8988T (cell line): ENCODE results near the gene PCDHGA6.
"Not testable (repeated sequence)": the region's sequence is repeated elsewhere in the genome, so short reads cannot be mapped to it uniquely, and the experiment has no call there.

Experiments
- DNase-seq: peaks from one replicate; pipeline ENCODE4 v3.0.0; 2011

The PCDHGA6 gene

DNA sequence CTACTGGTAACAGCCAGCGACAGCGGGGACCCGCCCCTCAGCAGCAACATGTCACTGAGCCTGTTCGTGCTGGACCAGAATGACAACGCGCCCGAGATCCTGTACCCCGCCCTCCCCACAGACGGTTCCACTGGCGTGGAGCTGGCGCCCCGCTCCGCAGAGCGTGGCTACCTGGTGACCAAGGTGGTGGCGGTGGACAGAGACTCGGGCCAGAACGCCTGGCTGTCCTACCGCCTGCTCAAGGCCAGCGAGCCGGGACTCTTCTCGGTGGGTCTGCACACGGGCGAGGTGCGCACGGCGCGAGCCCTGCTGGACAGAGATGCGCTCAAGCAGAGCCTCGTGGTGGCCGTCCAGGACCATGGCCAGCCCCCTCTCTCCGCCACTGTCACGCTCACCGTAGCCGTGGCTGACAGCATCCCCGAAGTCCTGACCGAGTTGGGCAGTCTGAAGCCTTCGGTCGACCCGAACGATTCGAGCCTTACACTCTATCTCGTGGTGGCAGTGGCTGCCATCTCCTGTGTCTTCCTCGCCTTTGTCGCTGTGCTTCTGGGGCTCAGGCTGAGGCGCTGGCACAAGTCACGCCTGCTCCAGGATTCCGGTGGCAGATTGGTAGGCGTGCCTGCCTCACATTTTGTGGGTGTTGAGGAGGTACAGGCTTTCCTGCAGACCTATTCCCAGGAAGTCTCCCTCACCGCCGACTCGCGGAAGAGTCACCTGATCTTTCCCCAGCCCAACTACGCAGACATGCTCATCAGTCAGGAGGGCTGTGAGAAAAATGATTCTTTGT, 20.9 kb downstream of the PCDHGA6 start:
- DNase-seq, result not testable (repeated sequence)

DNA sequence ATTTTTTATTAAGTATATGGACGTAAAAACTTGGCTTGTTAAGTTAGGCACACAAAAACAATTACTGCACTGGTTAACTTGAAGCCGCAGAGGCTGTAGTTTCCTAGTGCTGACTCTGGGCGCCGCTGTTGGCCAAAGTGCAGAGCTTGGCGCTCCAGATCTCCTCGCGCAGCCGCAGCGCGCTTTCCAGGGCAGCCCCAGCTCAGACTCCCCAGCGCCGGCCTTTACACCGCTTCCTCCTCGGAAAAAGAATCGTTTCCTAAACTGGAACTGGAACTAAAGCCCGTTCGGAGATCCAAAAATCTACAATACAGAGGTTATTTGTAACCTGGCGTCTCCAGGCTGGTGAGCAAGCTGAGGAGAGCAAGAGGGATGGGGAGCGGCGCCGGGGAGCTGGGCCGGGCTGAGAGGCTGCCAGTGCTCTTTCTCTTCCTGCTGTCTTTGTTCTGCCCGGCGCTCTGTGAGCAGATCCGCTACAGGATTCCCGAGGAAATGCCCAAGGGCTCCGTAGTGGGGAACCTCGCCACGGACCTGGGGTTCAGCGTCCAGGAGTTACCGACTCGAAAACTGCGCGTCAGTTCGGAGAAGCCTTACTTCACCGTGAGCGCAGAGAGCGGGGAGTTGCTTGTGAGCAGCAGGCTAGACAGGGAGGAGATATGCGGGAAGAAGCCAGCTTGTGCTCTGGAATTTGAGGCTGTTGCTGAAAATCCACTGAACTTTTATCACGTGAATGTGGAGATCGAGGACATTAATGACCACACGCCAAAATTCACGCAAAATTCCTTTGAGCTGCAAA, 24.3 kb downstream of the PCDHGA6 start, which contains the start of gene PCDHGB5:
TSS of gene PCDHGB5 (plus strand) at position 192 of the 796 bp plus-strand sequence. CDS start at position 373, 181 bp downstream.
- DNase-seq, result not testable (repeated sequence)

DNA sequence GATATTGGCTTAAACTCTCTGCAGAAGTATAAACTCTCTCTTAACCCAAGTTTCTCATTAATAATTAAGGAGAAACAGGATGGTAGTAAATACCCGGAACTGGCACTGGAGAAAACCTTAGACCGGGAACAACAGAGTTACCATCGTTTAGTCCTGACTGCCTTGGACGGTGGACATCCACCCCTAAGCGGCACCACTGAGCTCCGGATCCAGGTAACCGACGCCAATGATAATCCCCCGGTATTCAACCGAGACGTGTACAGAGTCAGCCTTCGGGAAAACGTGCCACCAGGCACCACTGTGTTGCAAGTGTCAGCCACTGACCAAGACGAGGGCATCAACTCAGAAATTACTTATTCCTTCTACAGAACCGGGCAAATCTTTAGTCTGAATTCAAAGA, 24.9 kb downstream of the PCDHGA6 start:
- no peak for DNase-seq

DNA sequence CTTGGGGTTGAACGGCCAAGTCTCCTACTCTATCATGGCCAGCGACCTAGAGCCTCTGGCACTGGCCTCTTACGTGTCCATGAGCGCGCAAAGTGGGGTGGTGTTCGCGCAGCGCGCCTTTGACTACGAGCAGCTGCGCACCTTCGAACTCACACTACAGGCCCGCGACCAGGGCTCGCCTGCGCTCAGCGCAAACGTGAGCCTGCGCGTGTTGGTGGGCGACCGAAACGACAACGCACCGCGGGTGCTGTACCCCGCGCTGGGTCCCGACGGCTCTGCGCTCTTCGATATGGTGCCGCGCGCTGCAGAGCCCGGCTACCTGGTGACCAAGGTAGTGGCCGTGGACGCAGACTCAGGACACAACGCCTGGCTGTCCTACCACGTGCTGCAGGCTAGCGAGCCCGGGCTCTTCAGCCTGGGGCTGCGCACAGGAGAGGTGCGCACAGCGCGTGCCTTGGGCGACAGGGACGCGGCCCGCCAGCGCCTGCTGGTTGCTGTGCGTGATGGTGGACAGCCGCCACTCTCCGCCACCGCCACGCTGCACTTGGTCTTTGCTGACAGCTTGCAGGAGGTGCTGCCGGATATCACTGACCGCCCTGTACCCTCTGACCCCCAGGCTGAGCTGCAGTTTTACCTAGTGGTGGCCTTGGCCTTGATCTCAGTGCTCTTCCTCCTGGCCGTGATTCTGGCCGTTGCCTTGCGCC, 26.0 kb downstream of the PCDHGA6 start:
- DNase-seq, result no peak

DNA sequence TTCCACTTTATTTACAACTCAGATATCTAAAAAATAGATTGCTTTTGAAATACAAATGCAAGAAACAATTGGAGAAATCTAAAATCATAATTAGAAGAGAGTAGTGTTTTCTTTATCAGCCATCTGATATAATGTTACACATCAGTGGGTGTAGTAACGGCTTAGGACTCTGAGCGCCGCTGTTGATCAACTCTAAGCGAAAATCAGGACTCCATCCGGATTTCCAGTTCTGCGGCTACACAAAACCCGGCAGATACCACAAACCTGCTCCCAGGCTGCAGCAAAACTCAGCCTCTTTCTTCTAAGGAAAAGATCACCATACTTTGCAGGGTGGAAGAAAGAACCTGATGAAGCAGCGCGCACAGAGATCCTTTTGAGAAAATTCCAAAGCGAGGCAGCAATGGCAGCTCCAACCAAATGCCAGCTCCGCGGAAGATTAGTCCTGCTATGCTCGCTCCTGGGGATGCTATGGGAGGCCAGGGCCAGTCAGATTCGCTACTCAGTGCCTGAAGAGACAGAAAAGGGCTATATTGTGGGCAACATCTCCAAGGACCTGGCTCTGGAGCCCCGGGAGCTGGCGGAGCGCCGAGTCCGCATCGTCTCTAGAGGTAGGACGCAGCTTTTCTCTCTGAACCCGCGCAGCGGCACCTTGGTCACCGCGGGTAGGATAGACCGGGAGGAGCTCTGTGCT, 29.0 kb downstream of the PCDHGA6 start, which contains the start of gene PCDHGA9:
TSS of gene PCDHGA9 (plus strand) at position 226 of the 691 bp plus-strand sequence. CDS start at position 401, 175 bp downstream.
- DNase-seq, result peak; percentile 49

DNA sequence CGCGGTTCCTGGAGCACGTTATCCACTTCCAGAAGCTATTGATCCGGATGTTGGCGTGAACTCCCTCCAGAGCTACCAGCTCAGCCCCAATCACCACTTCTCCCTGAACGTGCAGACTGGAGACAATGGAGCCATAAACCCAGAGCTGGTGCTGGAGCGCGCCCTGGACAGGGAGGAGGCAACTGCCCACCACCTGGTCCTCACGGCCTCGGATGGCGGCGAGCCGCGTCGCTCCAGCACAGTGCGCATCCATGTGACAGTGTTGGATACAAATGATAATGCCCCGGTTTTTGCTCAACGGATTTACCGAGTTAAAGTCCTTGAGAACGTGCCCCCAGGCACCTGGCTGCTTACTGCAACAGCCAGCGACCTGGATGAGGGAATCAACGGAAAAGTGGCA, 29.7 kb downstream of the PCDHGA6 start:
- DNase-seq, result no peak

DNA sequence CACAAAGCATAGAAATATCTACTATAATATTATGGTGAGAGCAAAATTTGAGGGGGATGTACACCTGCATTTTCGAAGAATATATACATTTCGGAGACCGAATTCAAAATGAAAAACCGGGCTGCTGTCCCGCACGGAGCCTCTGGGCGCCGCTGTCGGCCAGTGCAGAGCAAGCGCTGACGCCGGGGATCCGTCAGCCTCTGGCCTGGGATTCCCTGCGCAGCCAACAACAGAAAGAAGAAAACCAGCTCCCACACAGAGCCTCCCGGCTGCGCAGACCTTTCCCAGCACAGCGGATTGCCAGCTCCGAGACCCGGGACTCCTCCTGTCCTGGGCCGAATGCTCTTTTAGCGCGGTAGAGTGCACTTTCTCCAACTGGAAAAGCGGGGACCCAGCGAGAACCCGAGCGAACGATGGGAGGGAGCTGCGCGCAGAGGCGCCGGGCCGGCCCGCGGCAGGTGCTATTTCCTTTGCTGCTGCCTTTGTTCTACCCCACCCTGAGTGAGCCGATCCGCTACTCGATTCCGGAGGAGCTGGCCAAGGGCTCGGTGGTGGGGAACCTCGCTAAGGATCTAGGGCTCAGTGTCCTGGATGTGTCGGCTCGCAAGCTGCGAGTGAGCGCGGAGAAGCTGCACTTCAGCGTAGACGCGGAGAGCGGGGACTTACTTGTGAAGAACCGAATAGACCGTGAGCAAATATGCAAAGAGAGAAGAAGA, 34.3 kb downstream of the PCDHGA6 start, which contains the start of gene PCDHGB6:
TSS of gene PCDHGB6 (plus strand) at position 232 of the 716 bp plus-strand sequence. CDS start at position 414, 182 bp downstream.
- DNase-seq, result not testable (repeated sequence)

DNA sequence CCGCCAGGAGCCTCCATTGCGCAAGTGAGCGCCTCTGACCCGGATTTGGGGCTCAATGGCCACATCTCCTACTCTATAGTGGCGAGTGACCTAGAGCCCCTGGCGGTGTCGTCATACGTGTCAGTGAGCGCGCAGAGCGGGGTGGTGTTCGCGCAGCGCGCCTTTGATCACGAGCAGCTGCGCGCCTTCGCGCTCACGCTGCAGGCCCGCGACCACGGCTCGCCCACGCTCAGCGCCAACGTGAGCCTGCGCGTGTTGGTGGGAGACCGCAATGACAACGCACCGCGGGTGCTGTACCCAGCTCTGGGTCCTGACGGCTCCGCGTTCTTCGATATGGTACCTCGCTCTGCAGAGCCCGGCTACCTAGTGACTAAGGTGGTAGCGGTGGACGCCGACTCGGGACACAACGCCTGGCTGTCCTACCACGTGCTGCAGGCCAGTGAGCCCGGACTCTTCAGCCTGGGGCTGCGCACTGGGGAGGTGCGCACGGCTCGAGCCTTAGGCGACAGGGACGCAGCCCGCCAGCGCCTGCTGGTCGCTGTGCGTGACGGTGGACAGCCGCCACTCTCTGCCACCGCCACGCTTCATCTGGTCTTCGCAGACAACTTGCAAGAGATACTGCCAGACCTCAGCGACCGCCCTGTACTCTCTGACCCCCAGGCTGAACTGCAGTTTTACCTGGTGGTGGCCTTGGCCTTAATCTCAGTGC, 36.1 kb downstream of the PCDHGA6 start:
- DNase-seq, result no peak

DNA sequence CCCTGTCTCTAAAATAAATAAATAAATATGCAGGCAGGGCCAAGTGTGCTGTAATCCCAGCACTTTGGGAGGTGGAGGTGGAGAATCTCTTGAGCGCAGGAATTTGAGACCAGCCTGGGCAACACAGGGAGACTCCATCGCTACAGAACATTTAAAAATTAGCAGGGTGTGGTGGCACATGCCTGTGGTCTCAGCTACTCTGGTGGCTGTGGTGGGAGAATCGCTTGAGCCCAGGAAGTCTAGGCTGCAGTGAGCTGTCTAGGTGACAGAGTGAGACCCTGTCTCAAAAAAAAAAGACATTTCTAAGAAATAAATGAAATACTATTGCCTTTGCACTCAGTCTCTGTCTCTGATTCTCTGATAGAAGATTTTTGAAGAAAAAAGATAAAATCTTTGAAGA, 37.9 kb downstream of the PCDHGA6 start:
- no peak for DNase-seq

DNA sequence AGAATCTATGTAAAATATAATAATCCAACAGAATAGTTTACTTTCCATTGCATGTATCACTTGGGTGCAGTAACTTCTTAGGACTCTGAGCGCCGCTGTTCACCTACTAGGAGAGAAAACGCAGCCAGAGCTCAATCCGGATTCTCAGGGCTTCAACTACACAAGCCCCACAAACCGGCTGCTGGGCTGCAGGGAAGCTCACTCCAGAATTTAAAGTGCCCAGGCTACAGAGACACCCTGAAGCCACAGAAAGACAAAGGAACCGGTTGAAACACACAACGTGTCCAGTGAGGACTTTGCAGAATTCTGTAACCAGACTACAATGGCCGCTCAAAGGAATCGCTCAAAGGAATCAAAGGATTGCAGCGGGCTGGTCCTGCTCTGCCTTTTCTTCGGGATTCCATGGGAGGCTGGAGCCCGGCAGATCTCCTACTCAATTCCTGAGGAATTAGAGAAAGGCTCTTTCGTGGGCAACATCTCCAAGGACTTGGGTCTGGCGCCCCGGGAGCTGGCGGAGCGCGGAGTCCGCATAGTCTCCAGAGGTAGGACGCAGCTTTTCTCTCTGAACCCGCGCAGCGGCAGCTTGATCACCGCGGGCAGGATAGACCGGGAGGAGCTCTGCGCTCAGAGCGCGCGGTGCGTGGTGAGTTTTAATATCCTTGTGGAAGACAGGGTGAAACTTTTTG, 39.3 kb downstream of the PCDHGA6 start, which contains the start of gene PCDHGA10:
TSS of gene PCDHGA10 (plus strand) at position 134 of the 686 bp plus-strand sequence. CDS start at position 323, 189 bp downstream.
- peak; percentile 70 for DNase-seq

DNA sequence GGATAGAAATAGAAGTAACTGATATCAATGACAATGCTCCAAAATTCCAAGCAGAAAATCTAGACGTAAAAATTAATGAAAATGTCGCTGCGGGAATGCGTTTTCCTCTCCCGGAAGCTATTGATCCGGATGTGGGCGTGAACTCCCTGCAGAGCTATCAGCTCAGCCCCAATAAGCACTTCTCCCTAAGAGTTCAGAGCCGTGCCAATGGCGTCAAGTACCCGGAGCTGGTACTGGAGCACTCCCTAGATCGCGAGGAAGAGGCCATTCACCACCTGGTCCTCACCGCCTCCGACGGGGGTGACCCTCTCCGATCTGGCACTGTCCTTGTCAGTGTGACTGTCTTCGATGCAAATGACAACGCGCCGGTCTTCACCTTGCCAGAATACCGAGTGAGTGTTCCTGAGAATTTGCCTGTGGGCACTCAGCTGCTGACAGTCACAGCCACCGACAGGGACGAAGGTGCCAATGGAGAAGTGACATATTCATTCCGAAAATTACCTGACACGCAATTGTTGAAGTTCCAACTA, 39.9 kb downstream of the PCDHGA6 start:
- no peak for DNase-seq

DNA sequence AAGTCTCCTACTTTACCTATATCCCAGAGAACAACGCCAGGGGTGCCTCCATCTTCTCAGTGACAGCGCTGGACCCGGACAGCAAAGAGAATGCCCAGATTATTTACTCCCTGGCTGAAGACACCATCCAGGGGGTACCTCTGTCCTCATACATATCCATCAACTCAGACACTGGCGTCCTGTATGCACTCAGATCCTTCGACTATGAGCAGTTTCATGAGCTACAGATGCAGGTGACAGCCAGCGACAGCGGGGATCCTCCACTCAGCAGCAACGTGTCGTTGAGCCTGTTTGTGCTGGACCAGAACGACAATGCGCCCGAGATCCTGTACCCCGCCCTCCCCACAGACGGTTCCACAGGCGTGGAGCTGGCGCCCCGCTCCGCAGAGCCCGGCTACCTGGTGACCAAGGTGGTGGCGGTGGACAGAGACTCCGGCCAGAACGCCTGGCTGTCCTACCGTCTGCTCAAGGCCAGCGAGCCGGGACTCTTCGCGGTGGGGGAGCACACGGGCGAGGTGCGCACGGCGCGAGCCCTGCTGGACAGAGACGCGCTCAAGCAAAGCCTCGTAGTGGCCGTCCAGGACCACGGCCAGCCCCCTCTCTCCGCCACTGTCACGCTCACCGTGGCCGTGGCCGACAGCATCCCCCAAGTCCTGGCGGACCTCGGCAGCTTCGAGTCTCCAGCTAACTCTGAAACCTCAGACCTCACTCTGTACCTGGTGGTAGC, 41.0 kb downstream of the PCDHGA6 start:
- not testable (repeated sequence) for DNase-seq

DNA sequence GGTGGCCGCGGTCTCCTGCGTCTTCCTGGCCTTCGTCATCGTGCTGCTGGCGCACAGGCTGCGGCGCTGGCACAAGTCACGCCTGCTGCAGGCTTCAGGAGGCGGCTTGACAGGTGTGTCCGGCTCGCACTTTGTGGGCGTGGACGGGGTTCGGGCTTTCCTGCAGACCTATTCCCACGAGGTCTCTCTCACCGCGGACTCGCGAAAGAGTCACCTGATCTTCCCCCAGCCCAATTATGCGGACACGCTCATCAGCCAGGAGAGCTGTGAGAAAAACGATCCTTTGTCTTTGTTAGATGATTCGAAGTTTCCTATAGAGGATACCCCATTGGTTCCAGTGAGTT, 41.6 kb downstream of the PCDHGA6 start:
- not testable (repeated sequence) for DNase-seq

DNA sequence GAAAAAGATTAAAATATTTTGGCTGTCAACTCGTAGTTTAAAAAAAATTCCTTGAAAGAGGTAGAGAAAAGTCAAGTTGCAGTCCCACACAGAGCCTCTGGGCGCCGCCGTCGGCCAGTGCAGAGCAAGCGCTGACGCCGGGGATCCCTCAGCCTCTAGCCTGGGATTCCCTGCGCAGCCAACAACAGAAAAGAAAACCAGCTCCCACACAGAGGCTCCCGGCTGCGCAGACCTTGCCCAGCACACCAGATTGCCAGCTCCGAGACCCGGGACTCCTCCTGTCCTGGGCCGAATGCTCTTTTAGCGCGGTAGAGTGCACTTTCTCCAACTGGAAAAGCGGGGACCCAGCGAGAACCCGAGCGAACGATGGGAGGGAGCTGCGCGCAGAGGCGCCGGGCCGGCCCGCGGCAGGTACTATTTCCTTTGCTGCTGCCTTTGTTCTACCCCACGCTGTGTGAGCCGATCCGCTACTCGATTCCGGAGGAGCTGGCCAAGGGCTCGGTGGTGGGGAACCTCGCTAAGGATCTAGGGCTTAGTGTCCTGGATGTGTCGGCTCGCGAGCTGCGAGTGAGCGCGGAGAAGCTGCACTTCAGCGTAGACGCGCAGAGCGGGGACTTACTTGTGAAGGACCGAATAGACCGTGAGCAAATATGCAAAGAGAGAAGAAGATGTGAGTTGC, 43.9 kb downstream of the PCDHGA6 start, which contains the start of gene PCDHGB7:
TSS of gene PCDHGB7 (plus strand) at position 184 of the 679 bp plus-strand sequence. CDS start at position 367, 183 bp downstream.
- peak; percentile 69 for DNase-seq

DNA sequence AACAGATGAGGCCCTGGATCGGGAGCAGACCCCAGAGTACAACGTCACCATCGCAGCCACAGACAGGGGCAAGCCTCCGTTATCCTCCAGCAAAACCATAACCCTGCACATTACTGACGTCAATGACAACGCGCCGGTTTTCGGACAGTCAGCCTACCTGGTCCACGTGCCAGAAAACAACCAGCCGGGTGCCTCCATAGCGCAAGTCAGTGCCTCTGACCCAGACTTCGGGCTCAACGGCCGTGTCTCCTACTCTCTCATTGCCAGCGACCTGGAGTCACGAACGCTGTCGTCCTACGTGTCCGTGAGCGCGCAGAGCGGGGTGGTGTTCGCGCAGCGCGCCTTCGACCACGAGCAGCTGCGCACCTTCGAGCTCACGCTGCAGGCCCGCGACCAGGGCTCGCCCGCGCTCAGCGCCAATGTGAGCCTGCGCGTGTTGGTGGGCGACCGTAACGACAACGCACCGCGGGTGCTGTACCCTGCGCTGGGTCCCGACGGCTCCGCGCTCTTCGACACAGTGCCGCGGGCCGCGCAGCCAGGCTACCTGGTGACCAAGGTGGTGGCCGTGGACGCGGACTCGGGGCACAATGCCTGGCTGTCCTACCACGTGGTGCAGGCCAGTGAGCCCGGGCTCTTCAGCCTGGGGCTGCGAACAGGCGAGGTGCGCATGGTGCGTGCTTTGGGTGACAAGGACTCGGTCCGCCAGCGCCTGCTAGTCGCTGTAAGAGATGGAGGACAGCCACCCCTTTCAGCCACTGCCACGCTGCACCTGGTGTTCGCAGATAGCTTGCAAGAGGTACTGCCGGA, 45.6 kb downstream of the PCDHGA6 start:
- no peak for DNase-seq

DNA sequence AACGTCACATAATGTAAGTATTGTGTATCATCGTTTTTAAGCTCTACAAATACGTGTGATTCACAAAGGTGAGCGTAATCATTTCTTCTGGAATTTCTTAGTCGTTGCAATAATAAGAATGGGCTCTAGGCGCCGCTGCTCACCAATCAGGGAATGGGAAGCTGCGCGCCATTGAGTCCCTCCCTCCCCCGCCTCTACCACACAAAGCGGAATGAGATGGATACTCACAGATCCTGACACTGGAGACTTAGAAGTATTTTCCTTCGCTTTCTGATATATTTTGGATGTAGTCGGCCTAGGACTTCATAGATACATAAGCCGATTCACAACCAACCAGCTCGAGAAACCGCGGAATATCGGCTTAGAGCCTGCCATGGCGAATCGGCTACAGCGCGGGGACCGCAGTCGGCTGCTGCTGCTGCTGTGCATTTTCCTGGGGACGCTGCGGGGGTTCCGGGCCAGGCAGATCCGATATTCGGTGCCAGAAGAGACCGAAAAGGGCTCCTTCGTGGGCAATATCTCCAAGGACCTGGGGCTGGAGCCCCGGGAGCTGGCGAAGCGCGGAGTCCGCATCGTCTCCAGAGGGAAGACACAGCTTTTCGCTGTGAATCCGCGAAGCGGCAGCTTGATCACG, 47.3 kb downstream of the PCDHGA6 start, which contains the start of gene PCDHGA11:
TSS of gene PCDHGA11 (plus strand) at position 197 of the 634 bp plus-strand sequence. CDS start at position 374, 177 bp downstream.
- DNase-seq, result peak; percentile 68

DNA sequence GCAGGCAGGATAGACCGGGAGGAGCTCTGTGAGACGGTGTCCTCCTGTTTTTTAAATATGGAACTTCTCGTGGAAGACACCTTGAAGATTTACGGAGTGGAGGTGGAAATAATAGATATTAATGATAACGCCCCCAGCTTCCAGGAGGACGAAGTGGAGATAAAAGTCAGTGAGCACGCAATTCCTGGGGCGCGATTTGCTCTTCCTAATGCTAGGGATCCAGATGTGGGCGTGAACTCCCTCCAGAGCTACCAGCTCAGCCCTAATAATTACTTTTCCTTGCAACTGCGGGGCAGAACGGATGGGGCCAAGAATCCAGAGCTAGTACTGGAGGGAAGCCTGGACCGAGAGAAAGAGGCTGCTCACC, 47.8 kb downstream of the PCDHGA6 start:
- no peak for DNase-seq
